ENCODE measurements around the gene BMP7. TPM values are rescaled to one million over a fixed set of nuclear protein-coding genes. Genes with fewer than 3 reads are reported as not detected.
"Not testable (repeated sequence)": the region's sequence is repeated elsewhere in the genome, so short reads cannot be mapped to it uniquely, and the experiment has no call there.

The BMP7 gene
- total and polyA plus RNA-seq, 8 donors, result 0.67 to 22.4 (median 16.2) TPM

GRCh38 chr20:57195023-57195422, 71.4 kb downstream of the BMP7 start:
- Histone ChIP-seq H3K27ac (no peak overlapping the region), H3K36me3 (no peaks in the 10 kb centered on the region), H3K27me3 (no peaks in the 10 kb centered on the region), H3K4me1 (no peaks in the 10 kb centered on the region), H3K4me3 (no peak overlapping the region), H3K9me3 (no peaks in the 10 kb centered on the region)
- no peak for DNase-seq
- TF ChIP-seq, protein P1, sequence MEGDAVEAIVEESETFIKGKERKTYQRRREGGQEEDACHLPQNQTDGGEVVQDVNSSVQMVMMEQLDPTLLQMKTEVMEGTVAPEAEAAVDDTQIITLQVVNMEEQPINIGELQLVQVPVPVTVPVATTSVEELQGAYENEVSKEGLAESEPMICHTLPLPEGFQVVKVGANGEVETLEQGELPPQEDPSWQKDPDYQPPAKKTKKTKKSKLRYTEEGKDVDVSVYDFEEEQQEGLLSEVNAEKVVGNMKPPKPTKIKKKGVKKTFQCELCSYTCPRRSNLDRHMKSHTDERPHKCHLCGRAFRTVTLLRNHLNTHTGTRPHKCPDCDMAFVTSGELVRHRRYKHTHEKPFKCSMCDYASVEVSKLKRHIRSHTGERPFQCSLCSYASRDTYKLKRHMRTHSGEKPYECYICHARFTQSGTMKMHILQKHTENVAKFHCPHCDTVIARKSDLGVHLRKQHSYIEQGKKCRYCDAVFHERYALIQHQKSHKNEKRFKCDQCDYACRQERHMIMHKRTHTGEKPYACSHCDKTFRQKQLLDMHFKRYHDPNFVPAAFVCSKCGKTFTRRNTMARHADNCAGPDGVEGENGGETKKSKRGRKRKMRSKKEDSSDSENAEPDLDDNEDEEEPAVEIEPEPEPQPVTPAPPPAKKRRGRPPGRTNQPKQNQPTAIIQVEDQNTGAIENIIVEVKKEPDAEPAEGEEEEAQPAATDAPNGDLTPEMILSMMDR (IDR thresholded peaks at IDR 0.05), result no peak
- intact Hi-C loops (cut with DNase I), result no loop called here
- no peak for ATAC-seq

GRCh38 chr20:57194154-57194553, 72.3 kb downstream of the BMP7 start:
- TF ChIP-seq, protein P1 (IDR thresholded peaks at IDR 0.05), result no peak
- Histone ChIP-seq H3K36me3 (no peaks in the 10 kb centered on the region), H3K4me1 (no peaks in the 10 kb centered on the region), H3K27ac (no peak overlapping the region), H3K4me3 (no peak overlapping the region), H3K9me3 (no peaks in the 10 kb centered on the region), H3K27me3 (no peaks in the 10 kb centered on the region)
- intact Hi-C loops (cut with DNase I), result no loop called here
- no peak for ATAC-seq
- no peak for DNase-seq

- Histone ChIP-seq H3K4me1 (no peaks in the 10 kb centered on the region), H3K27ac (no peak overlapping the region), H3K4me3 (no peak overlapping the region), H3K27me3 (no peaks in the 10 kb centered on the region), H3K36me3 (no peaks in the 10 kb centered on the region), H3K9me3 (no peaks in the 10 kb centered on the region)
- DNase-seq (no peak), ATAC-seq (no peak)
- intact Hi-C loops (cut with DNase I), result no loop called here
- TF ChIP-seq, protein P1 (IDR thresholded peaks at IDR 0.05), result no peak
Observed at GRCh38 chr20:57193094-57193493, 73.3 kb downstream of the BMP7 start.

GRCh38 chr20:57192311-57192710, 74.1 kb downstream of the BMP7 start:
- no peaks in the 10 kb centered on the region for H3K27me3 ChIP-seq
- H3K27ac ChIP-seq, result no peak overlapping the region
- H3K9me3 ChIP-seq, result no peaks in the 10 kb centered on the region
- ATAC-seq (no peak), DNase-seq (no peak)
- TF ChIP-seq, protein P1 (IDR thresholded peaks at IDR 0.05), result no peak
- no peaks in the 10 kb centered on the region for H3K4me1 ChIP-seq
- intact Hi-C loops (cut with DNase I), result no loop called here
- no peaks in the 10 kb centered on the region for H3K36me3 ChIP-seq
- H3K4me3 ChIP-seq, result no peak overlapping the region

DNA sequence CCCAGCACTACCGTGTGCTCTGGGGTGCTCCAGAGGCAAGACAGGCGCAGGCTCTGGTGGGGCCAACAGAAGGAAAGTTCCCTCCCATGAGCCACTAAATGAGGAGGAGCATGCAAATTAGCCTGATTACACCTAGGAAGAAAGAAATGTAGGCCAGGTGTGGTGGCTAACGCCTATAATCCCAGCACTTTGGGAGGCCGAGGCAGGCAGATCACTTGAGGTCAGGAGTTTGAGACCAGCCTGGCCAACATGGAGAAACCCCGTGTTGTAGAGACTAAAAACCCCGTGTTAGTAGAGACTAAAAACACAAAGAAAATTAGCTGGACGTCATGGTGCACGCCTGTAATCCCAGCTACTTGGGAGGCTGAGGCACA, 75.2 kb downstream of the BMP7 start:
- H3K27ac ChIP-seq; H3K36me3 ChIP-seq; H3K4me1 ChIP-seq; DNase-seq; H3K4me3 ChIP-seq; ATAC-seq; H3K27me3 ChIP-seq; intact Hi-C loops (cut with DNase I); H3K9me3 ChIP-seq: not testable (repeated sequence)

DNA sequence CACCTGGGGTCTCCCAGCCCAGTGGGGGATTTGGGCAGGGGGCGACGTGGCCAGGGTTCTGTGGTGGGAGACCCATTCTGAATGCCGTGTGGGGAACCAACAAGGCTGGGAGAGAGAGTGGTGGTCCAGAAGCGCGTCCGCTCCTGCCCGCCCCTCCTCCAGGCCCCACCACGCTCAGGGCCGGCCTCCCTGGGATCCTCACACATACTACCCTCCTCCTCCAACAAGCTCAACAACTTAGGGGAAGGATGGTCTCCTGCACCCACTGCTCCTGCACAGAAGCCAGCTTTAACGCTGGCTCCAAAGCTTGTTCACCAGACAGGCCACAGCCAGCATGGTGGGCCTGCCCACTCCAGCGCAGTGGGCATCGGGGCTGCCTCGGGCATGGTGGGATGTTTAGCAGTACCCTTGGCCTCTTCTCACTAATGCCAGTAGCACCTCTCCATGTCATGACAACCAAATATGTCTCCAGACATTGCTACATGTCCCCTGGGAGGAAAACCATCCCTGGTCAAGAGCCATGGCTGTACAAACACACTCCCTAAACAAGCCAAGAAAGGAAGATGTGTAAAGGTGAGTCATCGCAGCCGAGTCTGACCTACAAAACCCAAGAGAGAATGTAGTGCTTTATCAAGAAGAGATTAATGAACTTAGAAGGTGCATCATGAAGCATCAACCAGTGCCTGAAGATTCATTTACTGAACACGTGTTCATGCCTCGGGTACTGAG, 75.7 kb downstream of the BMP7 start:
- Histone ChIP-seq H3K36me3 (no peaks in the 10 kb centered on the region), H3K27me3 (no peaks in the 10 kb centered on the region), H3K4me1 (no peaks in the 10 kb centered on the region), H3K9me3 (no peaks in the 10 kb centered on the region), H3K4me3 (no peak overlapping the region), H3K27ac (no peak overlapping the region)
- TF ChIP-seq, protein P1 (IDR thresholded peaks at IDR 0.05), result no peak
- no peak for ATAC-seq
- intact Hi-C loops (cut with DNase I), result no loop called here
- DNase-seq, result no peak

All from left lung (tissue), 10 donors.